Right lobe of liver (tissue), 4 donors: ENCODE measurements around the gene MCAT.

ENCODE experiments used
- CTCF ChIP-seq, 4 donors: fragments of 200-600 bp in 3 of 4; fragments of 450-650 bp in 1 of 4; IDR thresholded peaks; one replicate each; pipeline versions ENCODE4 v1.5.1 to v1.8.0; 2016 to 2022; ENCODE audit warnings: antibody characterized with exemption in 4 of 4, mild to moderate bottlenecking in 2 of 4
- POLR2A ChIP-seq: fragments of 450-650 bp; IDR thresholded peaks from one replicate; pipeline ENCODE4 v1.6.1; 2017; ENCODE audit warnings: antibody characterized with exemption, mild to moderate bottlenecking
- donor health status: DM: no; HTN: no; CAD: no.
- donor health status: DM: no; HTN: no; CAD: no.
- donor health status: DM: no; HTN: yes; CAD: no.

GRCh38 chr22:43159484-43160178 lies 16.4 kb upstream of the MCAT start:
- peak in 2 of 4 donors; percentile 9 to 22 for TF ChIP-seq CTCF (IDR thresholded peaks at IDR 0.05)
- TF ChIP-seq POLR2A = no peak
